GM18499 (cell line): ENCODE data around the gene COL10A1.
"Not testable (repeated sequence)": the region's sequence is repeated elsewhere in the genome, so short reads cannot be mapped to it uniquely, and the experiment has no call there.

Experiments
- ATAC-seq: cut with Tn5 transposase; IDR thresholded peaks from one replicate; pipeline ENCODE4 v1.9.1; 2021; ENCODE audit warnings: moderate number of reproducible peaks; ENCODE audit not compliant: insufficient read depth, unreplicated experiment

COL10A1 gene

GRCh38 chr6:116127771-116128493 lies 2.0 kb upstream of the COL10A1 start:
- no peak for ATAC-seq

DNA sequence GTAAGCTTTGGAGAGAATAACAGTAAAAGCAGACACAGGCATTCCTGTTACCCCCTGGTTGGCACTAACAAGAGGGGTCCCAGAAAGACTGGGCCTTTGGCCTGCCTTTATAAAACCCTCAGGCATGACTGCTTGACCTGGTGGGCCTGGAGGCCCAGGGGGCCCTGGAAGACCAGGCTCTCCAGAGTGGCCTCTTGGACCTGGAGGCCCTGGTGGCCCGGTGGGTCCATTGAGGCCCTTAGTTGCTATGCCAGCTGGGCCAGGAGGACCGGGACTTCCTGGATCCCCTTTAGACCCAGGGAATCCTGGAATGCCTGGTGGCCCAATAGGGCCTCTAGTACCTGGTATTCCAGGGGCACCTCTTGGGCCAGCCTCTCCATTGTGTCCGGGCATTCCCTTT lies 5.5 kb downstream of the COL10A1 start:
- no peak for ATAC-seq

DNA sequence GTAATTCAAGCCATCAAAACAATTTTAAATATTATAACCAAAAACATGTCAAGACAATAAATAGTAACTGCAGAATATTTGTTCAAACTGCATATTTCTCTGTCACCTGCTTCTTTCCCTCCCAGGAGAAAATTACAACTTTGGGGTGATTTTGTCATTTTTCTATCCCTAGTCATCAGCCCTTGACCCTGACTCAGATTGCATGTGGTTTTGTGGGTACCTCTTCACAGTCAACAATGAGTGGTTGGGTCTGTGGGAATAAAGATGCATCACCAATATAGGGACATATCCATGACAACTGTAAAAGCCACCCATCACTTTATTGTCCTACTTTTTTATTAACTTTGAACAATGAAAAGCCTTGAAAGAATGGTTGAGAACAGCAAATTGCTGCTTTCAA lies 7.3 kb downstream of the COL10A1 start:
- no peak for ATAC-seq

- no peak for ATAC-seq
These were observed 10.2 kb downstream of the COL10A1 start for GRCh38 chr6:116115781-116116180.

- ATAC-seq: no peak
These were observed 12.5 kb downstream of the COL10A1 start for GRCh38 chr6:116113386-116113785.

GRCh38 chr6:116111552-116112528 lies 14.1 kb downstream of the COL10A1 start:
- ATAC-seq: no peak

DNA sequence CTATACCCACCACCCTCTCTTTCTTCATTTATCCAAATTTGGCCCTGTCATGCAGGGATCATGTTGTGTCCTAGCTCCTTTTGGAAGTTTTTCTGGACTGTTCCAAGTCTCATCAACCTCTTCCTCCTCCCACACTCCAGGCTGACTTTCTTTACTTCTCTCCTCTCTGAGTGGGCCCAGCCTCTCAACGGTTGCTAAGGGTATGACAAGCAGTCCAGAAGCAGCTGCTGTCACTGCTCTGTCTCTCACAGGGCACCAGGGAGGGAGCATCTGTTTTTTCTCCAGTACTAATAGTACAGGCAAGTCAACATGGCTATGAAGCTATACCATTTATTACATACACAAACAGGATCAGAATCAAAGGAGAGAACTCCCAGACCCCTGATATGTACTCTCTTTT lies 17.1 kb downstream of the COL10A1 start:
- no peak for ATAC-seq

GRCh38 chr6:116106146-116106545 lies 19.8 kb downstream of the COL10A1 start:
- no peak for ATAC-seq

GRCh38 chr6:116105247-116105646 lies 20.7 kb downstream of the COL10A1 start:
- no peak for ATAC-seq

DNA sequence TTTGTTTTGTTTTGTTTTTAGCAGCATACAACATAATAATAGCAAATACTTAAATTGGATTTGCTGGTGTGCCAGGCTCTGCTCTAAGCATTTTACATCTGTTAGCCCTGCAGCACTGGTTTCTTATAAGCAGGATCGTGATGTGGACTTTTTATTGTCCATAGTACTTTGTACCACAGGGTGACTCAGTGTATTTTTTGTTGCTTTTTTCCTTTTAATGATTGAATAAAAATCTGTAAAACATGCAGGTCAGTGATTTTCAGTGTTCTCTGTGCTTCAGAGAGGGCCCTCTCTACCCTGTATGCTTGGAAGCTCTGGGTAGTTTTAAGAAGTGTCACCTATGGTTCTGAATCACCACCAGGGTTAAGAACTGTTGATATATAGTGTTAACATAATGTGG lies 21.3 kb downstream of the COL10A1 start:
- no peak for ATAC-seq

GRCh38 chr6:116102873-116103272 lies 23.1 kb downstream of the COL10A1 start:
- ATAC-seq: no peak

DNA sequence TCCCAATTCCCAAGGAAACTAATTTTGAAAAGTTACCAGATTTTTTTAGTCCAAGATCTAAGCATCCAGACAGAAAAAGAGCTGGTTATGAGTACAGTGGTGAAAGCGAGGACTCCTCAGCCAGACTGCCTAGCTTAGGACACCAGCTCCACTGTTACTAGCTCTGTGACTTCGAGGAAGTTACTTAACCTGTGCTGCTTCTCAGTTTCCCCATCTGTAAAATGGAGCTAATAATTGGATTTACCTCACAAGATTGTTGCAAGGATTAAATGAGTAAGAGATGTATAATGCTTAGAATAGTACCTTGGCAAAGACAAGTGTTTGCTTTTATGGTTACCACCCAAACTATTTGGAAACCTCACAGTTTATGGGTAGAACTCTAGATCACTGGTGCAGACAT lies 24.1 kb downstream of the COL10A1 start:
- ATAC-seq: no peak

GRCh38 chr6:116101302-116101718 lies 24.6 kb downstream of the COL10A1 start:
- no peak for ATAC-seq

- ATAC-seq: peak; percentile 64
These were observed 25.3 kb downstream of the COL10A1 start, which contains the start of gene NT5DC1 for GRCh38 chr6:116100419-116101301. Gene NT5DC1, plus strand, starts transcription at chr6:116100853. Its CDS starts 78 bp downstream, at chr6:116100931.

DNA sequence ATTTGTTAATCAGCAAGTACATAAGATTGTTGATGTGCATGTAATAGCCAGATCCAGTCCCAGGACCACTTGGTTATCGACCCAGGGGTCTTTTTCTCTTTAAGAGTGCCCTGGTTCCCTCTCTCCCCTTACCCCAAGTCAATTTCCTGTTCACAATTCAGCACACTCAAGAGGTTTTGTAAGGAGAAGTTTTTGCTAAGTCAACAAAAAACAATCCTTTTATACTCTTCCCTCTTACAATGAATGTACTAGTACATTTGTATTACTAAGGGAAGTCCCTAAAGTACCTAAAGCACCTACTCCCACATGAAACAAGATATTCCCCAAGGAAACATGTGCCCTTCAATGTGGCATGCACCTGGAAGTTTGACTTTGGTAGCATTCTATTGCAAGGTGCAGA lies 26.9 kb downstream of the COL10A1 start:
- no peak for ATAC-seq

DNA sequence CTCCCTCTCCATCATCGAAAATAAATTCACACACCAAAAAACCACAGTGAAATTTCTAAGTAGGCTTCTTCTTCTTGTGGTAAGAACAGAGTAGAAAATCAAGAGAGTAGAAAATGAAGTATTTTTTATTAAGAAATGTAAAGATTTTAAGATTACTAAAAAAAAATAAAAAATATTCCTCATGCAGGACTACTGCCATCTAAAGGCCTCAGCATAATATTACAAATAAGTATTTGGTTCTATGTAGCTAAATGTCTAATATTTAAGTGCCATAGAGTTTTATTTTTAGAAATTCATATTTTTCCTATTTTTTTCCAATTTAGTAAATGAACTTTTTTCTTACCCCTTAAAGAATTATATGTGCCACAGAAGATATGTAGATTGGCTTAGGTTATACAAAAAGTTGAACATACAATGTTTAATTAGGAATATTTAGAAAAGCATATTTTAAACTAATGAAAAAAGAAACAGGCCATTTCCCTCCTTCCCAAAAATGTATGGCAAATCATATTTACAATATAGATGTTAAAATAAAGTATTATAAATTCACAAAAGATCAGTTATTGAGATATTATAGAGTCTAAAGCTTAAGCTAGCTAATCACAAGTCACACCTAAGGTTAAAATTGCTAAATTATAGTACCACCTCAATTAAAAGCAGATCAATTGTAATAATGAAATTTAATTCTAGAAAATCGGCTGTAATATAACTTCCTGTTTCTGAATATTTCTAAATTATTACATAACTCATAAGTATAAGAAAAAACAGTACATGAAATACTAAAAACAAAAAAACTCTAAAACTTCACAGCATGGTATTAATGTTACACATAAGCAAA lies 28.7 kb downstream of the COL10A1 start:
- no peak for ATAC-seq

DNA sequence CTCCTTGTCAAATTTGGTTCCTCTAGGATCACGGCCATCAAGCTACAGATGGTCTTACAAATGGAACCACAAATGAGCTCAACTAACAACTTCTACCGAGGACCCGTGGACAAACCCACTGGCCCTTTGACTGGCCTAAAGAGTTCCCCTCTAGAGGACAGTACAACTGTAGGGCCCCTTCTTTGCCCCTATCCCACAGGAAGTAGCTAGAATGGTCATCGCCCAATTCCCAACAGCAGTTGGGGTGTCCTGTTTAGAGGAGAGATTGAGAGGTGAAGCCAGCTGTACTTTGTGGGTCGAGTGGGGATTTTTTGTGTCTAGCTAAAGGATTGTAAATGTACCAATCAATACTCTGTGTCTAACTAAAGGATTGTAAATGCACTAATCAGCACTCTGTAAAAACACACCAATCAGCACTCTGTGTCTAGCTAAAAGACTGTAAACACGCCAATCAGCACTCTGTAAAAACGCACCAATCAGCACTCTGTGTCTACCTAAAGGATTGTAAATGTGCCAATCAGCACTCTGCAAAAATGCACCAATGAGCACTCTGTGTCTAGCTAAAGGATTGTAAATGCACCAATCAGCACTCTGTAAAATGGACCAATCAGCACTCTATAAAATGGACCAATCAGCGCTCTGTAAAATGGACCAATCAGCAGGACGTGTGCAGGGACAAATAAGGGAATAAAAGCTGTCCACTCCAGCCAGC lies 29.7 kb downstream of the COL10A1 start:
- not testable (repeated sequence) for ATAC-seq

- ATAC-seq: no peak
These were observed 31.9 kb downstream of the COL10A1 start for GRCh38 chr6:116094041-116094440.

- peak; percentile 67 for ATAC-seq
These were observed 35.7 kb downstream of the COL10A1 start for GRCh38 chr6:116090251-116090650.
